K562 (cell line): ENCODE results near the gene NCAM2.

Source experiments
- CBFA2T3 ChIP-seq: fragments of 450-650 bp; IDR thresholded peaks from 2 replicates; pipeline ENCODE4 v1.6.1; 2017
- EP300 ChIP-seq: IDR thresholded peaks from 2 replicates; pipeline ENCODE4 v1.6.1; 2012; ENCODE audit warnings: low read length, improper control_type of control experiment
- ETS1 ChIP-seq: conservative IDR thresholded peaks from 2 replicates; pipeline ENCODE4 v1.6.1; 2011; ENCODE audit warnings: low read depth, mild to moderate bottlenecking, low read length; ENCODE audit not compliant: control insufficient read depth
- MAFK ChIP-seq: IDR thresholded peaks from 2 replicates; pipeline ENCODE4 v1.6.1; 2011; ENCODE audit warnings: low read length, improper control_type of control experiment
- PYGO2 ChIP-seq: fragments of 450-650 bp; IDR thresholded peaks from 2 replicates; pipeline ENCODE4 v1.6.1; 2016; ENCODE audit warnings: mild to moderate bottlenecking, missing genetic modification characterization, moderate library complexity, missing compliant biosample characterization
- SMARCA4 ChIP-seq: fragments of 450-650 bp; IDR thresholded peaks from 2 replicates; pipeline ENCODE4 v1.6.1; 2016
- TCF7L2 ChIP-seq: fragments of 150-350 bp; IDR thresholded peaks from 2 replicates; pipeline ENCODE4 v1.6.1; 2016; ENCODE audit warnings: low read depth, mild to moderate bottlenecking, low read length, moderate library complexity
- TEAD4 ChIP-seq, 2 experiments: sonication (generic) in 1 of 2; formaldehyde crosslinking in 1 of 2; IDR thresholded peaks; 2 replicates each; pipeline versions ENCODE4 v1.6.1 to v1.8.0; 2012 to 2022; ENCODE audit warnings: borderline replicate concordance in 1 of 2, inconsistent platforms in 1 of 2, low read length in 1 of 2, mild to moderate bottlenecking in 1 of 2, missing genetic modification reagents in 1 of 2

GRCh38 chr21:21466752-21467151 is 468.5 kb downstream of the NCAM2 start:
- TF ChIP-seq TCF7L2 = no peak
- no peak for TF ChIP-seq TEAD4 (IDR thresholded peaks at IDR 0.05; ENCODE audit: low read length)
- TF ChIP-seq TEAD4 (CRISPR knock-in tag; IDR thresholded peaks at IDR 0.05; ENCODE audit: borderline replicate concordance) = no peak
- no peak for TF ChIP-seq SMARCA4
- no peak for TF ChIP-seq EP300
- TF ChIP-seq PYGO2 = no peak
- no peak for TF ChIP-seq MAFK
- TF ChIP-seq CBFA2T3 = no peak
- TF ChIP-seq ETS1 = no peak
